NCI-H2081 treated with DMSO at 0.1 percent for 48 hours (cell line): ENCODE measurements around the gene WDR72.

Source experiments
- DNase-seq: peaks from one replicate; lab custom pipeline; 2025; lab: John Stamatoyannopoulos, UW

The WDR72 gene

GRCh38 chr15:53534105-53534839 lies 225.2 kb downstream of the WDR72 start:
- no peak for DNase-seq

- no peak for DNase-seq
Measured at GRCh38 chr15:53530761-53531160, 228.7 kb downstream of the WDR72 start.

- DNase-seq: no peak
Measured at GRCh38 chr15:53527996-53528395, 231.5 kb downstream of the WDR72 start.

GRCh38 chr15:53525894-53526293 lies 233.6 kb downstream of the WDR72 start:
- no peak for DNase-seq

GRCh38 chr15:53522991-53523390 lies 236.5 kb downstream of the WDR72 start:
- DNase-seq: no peak

- no peak for DNase-seq
Measured at GRCh38 chr15:53520996-53521395, 238.5 kb downstream of the WDR72 start.

- DNase-seq: no peak
Measured at GRCh38 chr15:53513431-53513830, 246.0 kb downstream of the WDR72 start.

- DNase-seq: no peak
Measured at GRCh38 chr15:53512029-53512428, 247.4 kb downstream of the WDR72 start.

- DNase-seq: no peak
Measured at GRCh38 chr15:53511175-53511574, 248.3 kb downstream of the WDR72 start.

GRCh38 chr15:53506370-53506769 lies 253.1 kb downstream of the WDR72 start:
- no peak for DNase-seq

GRCh38 chr15:53498996-53499395 lies 260.5 kb downstream of the WDR72 start:
- no peak for DNase-seq

GRCh38 chr15:53490341-53490740 lies 269.1 kb downstream of the WDR72 start:
- DNase-seq: no peak

- no peak for DNase-seq
Measured at GRCh38 chr15:53482055-53482454, 277.4 kb downstream of the WDR72 start.

GRCh38 chr15:53477981-53478766 lies 281.3 kb downstream of the WDR72 start:
- no peak for DNase-seq

GRCh38 chr15:53473886-53474285 lies 285.6 kb downstream of the WDR72 start:
- DNase-seq: no peak

- DNase-seq: no peak
Measured at GRCh38 chr15:53473435-53473834, 286.0 kb downstream of the WDR72 start.

GRCh38 chr15:53472883-53473282 lies 286.6 kb downstream of the WDR72 start:
- DNase-seq: no peak

GRCh38 chr15:53472210-53472609 lies 287.3 kb downstream of the WDR72 start:
- DNase-seq: no peak

- no peak for DNase-seq
Measured at GRCh38 chr15:53470743-53471142, 288.7 kb downstream of the WDR72 start.

GRCh38 chr15:53469422-53469821 lies 290.0 kb downstream of the WDR72 start:
- DNase-seq: no peak
